Measurements from ENCODE around the gene LPAR2.

LPAR2 gene

DNA sequence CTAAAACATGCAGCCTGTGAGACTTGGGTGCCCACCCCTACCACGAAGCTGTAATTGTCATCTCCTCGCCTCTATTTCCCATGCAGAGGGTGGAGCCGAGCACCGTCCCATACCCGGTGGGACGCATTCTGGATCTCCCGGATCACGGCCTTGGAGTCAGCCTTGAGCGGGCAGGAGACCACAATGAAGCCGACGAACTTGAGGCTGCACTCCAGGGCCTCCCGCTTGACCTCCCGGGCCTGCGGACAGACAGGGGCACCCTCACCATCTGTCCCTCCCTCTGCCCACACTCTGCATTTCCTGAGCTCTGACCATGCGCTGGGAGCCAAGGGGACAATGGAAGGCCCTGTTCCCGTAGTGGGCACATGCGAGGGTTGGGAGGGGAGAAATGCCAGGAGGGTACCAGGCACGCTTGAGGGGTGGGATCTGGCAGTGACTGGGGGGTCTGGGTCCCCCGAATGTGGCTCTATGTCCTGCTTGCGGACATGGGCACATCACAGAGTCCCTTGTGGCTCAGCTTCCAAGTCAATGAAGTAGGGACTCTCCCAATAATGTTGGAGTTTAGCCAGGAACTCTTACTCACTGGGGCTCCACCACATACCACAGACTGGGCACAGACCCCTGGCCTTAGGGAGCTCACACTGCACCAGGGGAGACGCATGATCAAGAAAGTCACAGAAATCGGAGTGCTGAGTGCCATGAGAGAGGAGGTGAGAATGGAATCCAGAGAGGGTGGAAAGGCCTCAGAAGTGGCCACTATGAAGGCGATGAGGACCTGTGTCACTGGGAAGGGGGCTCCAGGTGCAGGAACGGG is 24.7 kb upstream of the LPAR2 start:
- no peak for DNase-seq

- no peak for DNase-seq
Measured at GRCh38 chr19:19651076-19651475, 23.1 kb upstream of the LPAR2 start.

DNA sequence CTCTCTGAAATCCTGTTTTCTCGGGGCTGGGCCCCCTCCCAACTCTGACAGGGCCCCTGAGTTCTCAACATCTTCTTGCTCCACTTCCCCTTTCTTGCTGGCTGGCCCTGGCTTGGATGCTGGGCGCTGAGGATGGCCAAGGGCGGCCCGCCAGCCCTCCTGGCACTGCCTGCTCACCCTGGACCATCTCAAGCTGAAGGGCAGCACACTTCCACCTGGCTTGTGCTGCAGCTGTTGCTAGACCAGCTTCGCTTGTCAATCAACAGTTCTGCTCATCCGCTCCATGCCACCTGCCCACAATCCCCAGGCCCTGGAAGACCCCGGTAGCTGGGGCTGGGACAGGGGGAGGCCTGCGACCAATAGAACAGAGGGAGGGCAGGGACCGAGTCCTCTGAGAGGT is 22.3 kb upstream of the LPAR2 start:
- no peak for DNase-seq

- no peak for DNase-seq
Measured at GRCh38 chr19:19649580-19649995, 21.6 kb upstream of the LPAR2 start.

DNA sequence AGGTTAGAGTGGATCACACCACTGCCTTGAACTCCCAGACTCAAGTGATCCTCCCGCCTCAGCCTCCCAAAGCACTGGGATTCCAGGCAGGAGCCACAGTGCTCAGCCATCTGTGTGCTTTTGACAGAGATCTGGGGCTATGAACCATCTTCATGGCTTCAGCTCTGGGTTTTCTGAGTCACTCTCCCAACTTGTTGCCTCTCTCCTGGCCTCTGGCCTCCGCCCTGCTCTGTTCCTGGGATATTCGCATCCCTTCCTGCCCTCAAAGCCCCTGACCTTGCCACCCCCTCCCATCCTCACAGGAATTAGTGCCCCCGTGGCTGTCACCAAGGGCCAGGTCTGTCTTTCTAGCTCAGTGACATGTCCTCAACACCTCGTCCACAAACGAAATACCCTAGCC is 21.1 kb upstream of the LPAR2 start:
- no peak for DNase-seq

GRCh38 chr19:19647037-19647835 is 19.2 kb upstream of the LPAR2 start:
- DNase-seq, result no peak

DNA sequence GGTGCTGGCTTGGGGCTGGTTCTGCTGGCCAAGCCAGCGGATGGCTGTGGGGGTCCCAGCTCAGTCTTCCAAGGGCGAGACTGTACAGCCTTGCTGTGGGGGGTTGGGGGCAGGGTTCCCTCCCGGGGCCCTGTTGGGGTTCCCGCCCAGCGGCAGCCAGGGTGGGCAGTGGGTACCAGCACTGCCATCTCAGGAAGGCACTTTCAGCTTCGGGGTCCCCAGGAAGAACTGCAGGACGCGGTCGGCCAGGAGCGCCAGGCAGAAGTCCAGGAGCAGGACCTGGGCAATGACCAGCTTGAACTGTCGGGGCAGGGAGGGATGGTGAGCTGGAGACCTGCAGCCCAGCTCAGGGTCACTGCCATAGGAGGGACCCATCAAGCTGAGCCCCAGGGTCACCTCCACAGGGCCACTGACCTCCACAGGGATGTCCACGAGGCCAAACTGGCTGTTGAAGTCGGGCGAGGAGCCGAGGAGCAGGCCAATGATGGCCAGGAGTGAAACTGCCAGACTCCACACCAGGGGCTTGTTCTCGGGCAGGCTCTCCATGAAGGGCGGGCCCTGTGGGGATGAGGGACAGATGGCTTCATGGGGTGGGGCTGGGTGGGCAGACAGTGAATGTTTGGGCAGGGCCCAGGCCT is 17.3 kb upstream of the LPAR2 start:
- no peak for DNase-seq

DNA sequence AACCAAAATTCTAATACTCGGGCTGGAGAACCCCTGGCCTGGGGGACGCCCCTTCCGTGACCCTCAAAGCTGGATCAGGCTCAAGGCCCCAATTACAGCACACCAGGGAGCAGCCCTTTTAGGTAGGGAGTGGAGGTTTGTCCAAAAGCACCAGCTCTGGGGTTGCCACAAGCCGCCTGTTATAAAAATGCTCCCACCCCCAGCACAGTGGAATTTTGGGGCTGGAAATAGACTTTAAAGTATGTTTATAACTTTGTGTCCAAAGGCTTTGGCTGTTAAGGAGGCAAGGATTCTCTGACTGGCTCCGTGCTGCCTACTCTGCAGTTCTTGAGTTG is 16.0 kb upstream of the LPAR2 start:
- no peak for DNase-seq

DNA sequence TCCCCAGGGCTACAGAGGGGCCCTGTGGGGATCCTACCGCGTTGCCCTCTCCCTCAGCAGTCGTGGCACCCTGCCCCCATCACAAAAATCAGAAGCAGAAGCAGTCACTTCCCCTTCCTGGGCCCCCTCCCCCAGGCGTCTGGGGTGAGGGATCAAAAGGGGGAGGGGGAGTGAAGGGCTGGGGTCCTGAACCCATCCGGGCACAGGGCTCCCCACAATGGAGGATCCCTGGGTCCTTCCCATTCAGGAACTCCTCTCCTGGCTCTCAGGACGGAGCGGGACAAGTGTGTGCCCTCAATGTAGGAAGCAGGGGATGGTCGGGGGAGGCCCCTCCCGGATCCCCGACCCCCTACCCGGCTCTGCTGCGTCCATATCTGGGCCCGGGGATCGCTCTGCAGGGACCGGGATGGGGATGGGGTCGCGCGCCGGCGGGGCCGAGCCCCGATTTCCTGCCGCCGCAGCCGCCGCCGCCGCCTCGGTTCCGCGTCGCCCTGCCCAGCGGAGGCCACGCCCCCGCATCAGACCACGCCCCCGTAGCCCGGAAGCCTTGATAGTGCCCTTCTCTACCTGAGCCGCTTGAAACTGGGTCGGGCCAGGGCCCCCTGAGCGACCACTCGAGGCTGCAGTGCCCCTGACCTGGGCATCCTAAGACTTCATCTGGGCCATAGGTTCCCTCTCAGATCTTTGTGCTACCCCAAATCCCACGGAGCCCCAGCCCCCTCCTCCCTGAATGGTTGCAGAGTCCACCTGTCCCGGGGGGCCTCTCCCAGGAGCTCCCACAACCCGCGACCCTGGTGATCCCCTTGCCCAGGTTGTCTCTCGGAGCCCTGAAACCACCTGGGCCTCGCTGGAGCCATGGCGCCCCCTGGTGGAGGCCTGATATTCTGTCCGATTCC is 15.4 kb upstream of the LPAR2 start, which contains the start of gene GMIP:
Gene GMIP, minus strand, starts transcription at position 500 of the 896 bp plus-strand sequence. Its CDS starts 128 bp downstream, at position 372.
- peak; percentile 88 for DNase-seq

- DNase-seq, result no peak
Measured at GRCh38 chr19:19642506-19643157, 14.6 kb upstream of the LPAR2 start.

- DNase-seq, result no peak
Measured at GRCh38 chr19:19637523-19638251, 9.7 kb upstream of the LPAR2 start.

DNA sequence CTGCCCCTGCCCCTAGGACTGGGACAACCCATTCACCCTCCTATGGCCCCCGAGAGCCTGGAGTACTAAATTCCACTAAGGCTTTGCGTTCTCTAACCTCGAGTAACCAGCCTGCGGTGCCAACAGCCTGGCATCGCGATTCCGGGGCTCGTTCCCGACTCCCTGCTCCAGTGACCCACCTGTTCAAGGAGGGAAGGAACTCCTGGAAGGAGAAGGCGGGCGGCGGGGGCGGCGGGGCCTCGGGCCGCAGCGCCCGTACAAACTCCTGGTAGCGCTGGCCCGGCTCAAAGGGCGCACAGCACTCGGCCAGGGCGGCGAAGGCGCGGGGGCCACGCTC is 9.1 kb upstream of the LPAR2 start:
- DNase-seq, result no peak

DNA sequence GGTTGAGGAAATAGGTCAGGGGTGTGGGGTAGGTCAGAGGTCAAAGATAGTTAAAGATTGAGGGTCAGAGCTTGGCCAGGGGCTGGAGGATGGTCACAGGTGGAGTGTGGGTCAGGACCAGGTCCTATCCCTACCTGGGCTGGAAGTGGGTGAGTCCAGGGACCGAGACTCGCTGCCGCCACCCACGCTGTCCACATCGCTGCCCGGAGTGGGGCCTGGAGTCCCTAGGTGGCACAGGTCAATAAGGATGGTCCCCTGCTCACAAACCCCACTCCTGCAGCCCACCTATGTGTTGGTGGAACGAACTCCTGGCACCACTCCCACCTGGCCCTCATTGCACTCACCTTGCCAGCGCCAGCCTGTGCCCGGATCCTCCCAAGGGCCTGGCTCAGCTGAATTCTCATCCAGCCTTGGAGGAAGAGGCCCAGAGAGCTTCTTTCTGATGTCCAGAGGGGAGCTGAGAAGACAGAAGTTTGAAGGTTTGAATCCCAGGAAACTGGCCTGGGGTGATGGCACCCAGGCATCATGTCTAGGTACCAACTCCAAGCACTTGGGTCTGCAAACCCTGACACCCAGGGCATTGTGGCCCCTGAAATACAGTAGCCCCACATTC is 8.7 kb upstream of the LPAR2 start:
- DNase-seq, result no peak

- DNase-seq, result no peak
Measured at GRCh38 chr19:19635313-19635702, 7.3 kb upstream of the LPAR2 start.

- no peak for DNase-seq
Measured at GRCh38 chr19:19634516-19635312, 6.7 kb upstream of the LPAR2 start.

- DNase-seq, result no peak
Measured at GRCh38 chr19:19633711-19634515, 5.9 kb upstream of the LPAR2 start.

GRCh38 chr19:19632661-19633060 is 4.6 kb upstream of the LPAR2 start:
- DNase-seq, result no peak

- no peak for DNase-seq
Measured at GRCh38 chr19:19631346-19631745, 3.3 kb upstream of the LPAR2 start.

GRCh38 chr19:19630426-19630825 is 2.4 kb upstream of the LPAR2 start:
- no peak for DNase-seq
